ENCODE data around the gene THOC1. TPM values are rescaled to one million over a fixed set of nuclear protein-coding genes. Genes with fewer than 3 reads are reported as not detected.
A peak's percentile ranks its signal among the peaks of the same experiment; 100 is the strongest.

Gene THOC1
- total RNA-seq, 1 donor from 2014 or later, result 68.6 TPM

DNA sequence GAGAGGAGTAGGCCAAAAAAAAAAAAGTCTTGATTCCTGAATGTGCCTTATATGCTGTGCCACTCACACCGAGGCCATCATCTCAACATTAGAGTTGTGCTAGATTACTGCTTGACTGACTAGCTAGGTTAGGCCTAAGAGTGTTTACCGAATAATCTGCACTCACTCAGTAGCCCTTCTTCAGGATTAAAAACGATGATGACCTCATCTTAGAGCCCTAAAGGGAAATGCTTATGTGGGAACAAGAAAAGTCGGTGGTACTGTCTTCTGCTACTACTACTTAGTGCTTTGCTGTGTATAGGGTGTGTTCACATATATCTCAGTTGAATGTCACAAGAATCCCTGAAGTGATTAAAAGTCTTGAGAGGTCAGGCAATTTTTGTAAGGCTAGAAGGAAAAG lies 54.3 kb downstream of the THOC1 start:
- intact Hi-C loops (cut with micrococcal nuclease), result no loop called here
- Mint-ChIP-seq H3K27ac (peak overlapping the region; percentile 11), H3K36me3 (ENCODE audit: low read depth) (peaks cover 88% of the 10 kb centered on the region), H3K9me3 (no peaks in the 10 kb centered on the region), H3K4me1 (no peaks in the 10 kb centered on the region), H3K27me3 (no peaks in the 10 kb centered on the region), H3K4me3 (no peak overlapping the region)
- POLR2A ChIA-PET, result no interaction called here
- ATAC-seq (ENCODE audit: low read depth) (no peak), DNase-seq (no peak)
- CTCF ChIA-PET, result no interaction called here
- TF ChIP-seq, protein P1, sequence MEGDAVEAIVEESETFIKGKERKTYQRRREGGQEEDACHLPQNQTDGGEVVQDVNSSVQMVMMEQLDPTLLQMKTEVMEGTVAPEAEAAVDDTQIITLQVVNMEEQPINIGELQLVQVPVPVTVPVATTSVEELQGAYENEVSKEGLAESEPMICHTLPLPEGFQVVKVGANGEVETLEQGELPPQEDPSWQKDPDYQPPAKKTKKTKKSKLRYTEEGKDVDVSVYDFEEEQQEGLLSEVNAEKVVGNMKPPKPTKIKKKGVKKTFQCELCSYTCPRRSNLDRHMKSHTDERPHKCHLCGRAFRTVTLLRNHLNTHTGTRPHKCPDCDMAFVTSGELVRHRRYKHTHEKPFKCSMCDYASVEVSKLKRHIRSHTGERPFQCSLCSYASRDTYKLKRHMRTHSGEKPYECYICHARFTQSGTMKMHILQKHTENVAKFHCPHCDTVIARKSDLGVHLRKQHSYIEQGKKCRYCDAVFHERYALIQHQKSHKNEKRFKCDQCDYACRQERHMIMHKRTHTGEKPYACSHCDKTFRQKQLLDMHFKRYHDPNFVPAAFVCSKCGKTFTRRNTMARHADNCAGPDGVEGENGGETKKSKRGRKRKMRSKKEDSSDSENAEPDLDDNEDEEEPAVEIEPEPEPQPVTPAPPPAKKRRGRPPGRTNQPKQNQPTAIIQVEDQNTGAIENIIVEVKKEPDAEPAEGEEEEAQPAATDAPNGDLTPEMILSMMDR (IDR thresholded peaks at IDR 0.05), result no peak

DNA sequence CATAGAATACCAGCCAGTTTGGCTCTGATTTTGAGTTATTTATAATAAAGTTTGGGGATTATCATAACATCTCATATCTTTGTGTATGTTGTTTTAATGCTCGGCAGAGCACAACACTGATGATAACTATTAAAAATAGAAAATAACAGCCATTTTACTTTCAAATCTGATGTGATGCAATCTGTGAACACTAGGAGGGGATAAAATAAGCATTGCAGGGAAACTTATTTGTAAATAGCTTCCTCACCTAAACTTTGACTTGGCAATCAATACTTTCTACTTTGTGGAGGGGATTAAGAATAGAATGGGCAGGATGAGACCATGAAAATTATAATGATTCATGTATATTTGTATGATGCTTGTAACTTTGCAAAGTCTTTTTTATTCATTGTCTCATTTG lies 55.1 kb downstream of the THOC1 start:
- no peak overlapping the region for H3K27ac Mint-ChIP-seq

DNA sequence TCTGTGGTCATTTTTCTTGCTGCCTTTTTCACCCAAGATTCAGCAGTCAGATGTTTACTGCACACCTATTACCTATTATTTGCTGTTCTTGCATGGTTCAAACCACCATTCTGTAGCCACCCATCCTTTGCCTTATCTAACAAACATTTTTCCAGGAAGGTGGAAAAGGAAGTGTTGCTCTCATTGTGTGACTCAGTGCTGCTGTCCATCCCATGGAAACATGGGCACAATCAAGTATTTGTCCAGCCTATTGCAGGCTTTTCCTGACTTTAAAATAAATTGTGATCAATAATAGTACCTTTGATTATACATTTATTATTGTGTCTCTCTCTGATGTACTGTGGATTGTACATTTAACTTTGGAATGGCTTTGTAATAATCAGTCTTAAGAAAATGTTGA lies 56.3 kb downstream of the THOC1 start:
- Mint-ChIP-seq H3K27ac (no peak overlapping the region), H3K4me3 (no peak overlapping the region), H3K9me3 (no peaks in the 10 kb centered on the region), H3K27me3 (no peaks in the 10 kb centered on the region), H3K4me1 (no peaks in the 10 kb centered on the region), H3K36me3 (ENCODE audit: low read depth) (peaks cover 83% of the 10 kb centered on the region)
- CTCF ChIA-PET, result no interaction called here
- TF ChIP-seq, protein P1 (IDR thresholded peaks at IDR 0.05), result no peak
- POLR2A ChIA-PET, result no interaction called here
- intact Hi-C loops (cut with micrococcal nuclease), result no loop called here
- ATAC-seq (ENCODE audit: low read depth), result no peak
- no peak for DNase-seq

More for the DNA sequence above, 55.1 kb downstream of the THOC1 start:
- H3K9me3 Mint-ChIP-seq, result no peaks in the 10 kb centered on the region
- POLR2A ChIA-PET, result no interaction called here
- H3K4me3 Mint-ChIP-seq, result no peak overlapping the region
- ATAC-seq (ENCODE audit: low read depth) (no peak), DNase-seq (no peak)
- intact Hi-C loops (cut with micrococcal nuclease), result no loop called here
- no peaks in the 10 kb centered on the region for H3K27me3 Mint-ChIP-seq
- no peaks in the 10 kb centered on the region for H3K4me1 Mint-ChIP-seq
- TF ChIP-seq, protein P1 (IDR thresholded peaks at IDR 0.05), result no peak
- CTCF ChIA-PET, result no interaction called here
- H3K36me3 Mint-ChIP-seq (ENCODE audit: low read depth), result peaks cover 86% of the 10 kb centered on the region

DNA sequence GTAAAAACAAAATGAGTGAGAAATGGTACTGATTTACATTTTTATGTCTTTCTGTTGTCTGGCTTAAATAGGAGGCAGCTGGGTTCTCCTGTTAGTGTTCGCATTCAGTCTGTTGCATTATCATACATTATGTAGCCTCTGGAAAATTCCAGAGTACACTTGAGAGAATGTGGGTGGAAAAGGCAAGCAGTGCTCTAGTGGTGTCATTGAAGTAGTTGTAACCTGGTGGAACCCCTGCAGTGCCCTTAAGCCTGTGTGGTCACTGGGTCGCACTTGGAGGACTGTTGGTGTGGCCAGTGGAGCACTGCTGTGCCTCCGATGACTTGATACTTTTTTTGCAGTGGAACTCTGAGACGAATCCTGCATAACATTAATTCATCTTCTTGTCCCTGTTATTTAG lies 57.1 kb downstream of the THOC1 start:
- peaks cover 83% of the 10 kb centered on the region for H3K36me3 Mint-ChIP-seq (ENCODE audit: low read depth)
- no peaks in the 10 kb centered on the region for H3K9me3 Mint-ChIP-seq
- TF ChIP-seq, protein P1 (IDR thresholded peaks at IDR 0.05), result no peak
- no peak overlapping the region for H3K4me3 Mint-ChIP-seq
- H3K27me3 Mint-ChIP-seq, result no peaks in the 10 kb centered on the region
- no peaks in the 10 kb centered on the region for H3K4me1 Mint-ChIP-seq
- intact Hi-C loops (cut with micrococcal nuclease), result no loop called here
- ATAC-seq (ENCODE audit: low read depth), result no peak
- ChIA-PET POLR2A (no interaction called here), CTCF (no interaction called here)
- DNase-seq, result no peak
- no peak overlapping the region for H3K27ac Mint-ChIP-seq

DNA sequence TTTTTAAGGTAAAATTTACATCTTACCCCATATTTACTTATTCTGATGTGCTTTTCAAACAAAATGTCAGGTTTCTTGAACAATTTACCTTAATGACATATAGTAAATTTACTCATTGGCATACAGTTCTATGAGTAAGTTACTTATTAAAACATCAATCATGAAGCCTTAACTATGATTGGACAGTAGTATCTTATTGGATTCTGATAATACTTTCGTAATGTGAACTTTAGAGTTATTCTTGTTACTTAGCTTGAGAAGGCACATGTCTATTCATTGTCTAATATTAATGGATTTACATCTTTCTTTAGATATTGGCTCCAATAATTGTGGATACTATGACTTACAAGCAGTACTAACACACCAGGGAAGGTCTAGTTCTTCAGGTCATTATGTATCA lies 57.8 kb downstream of the THOC1 start:
- H3K27me3 Mint-ChIP-seq, result no peaks in the 10 kb centered on the region
- ATAC-seq (ENCODE audit: low read depth), result no peak
- TF ChIP-seq, protein P1 (IDR thresholded peaks at IDR 0.05), result no peak
- ChIA-PET POLR2A (no interaction called here), CTCF (no interaction called here)
- H3K27ac Mint-ChIP-seq, result no peak overlapping the region
- H3K4me3 Mint-ChIP-seq, result no peak overlapping the region
- no peaks in the 10 kb centered on the region for H3K4me1 Mint-ChIP-seq
- intact Hi-C loops (cut with micrococcal nuclease), result no loop called here
- no peak for DNase-seq
- H3K9me3 Mint-ChIP-seq, result no peaks in the 10 kb centered on the region
- H3K36me3 Mint-ChIP-seq (ENCODE audit: low read depth), result peaks cover 83% of the 10 kb centered on the region
